KOPT-K1 (cell line): ENCODE results near the gene CORO2B.

Source experiments
- H3K27ac ChIP-seq: fragments of 200-600 bp; sonication (generic); 2 replicates; pipeline ENCODE4 v1.5.1; 2016; ENCODE audit warnings: antibody characterized with exemption, mild to moderate bottlenecking, low read depth, low read length; ENCODE audit not compliant: poor library complexity, severe bottlenecking
- H3K36me3 ChIP-seq: fragments of 200-600 bp; sonication (generic); 2 replicates; pipeline ENCODE4 v1.5.1; 2017; ENCODE audit warnings: antibody characterized with exemption, mild to moderate bottlenecking, low read length, moderate library complexity; ENCODE audit not compliant: insufficient read depth
- H3K9me3 ChIP-seq: fragments of 200-600 bp; sonication (generic); 2 replicates; pipeline ENCODE4 v1.5.1; 2017; ENCODE audit warnings: antibody characterized with exemption, low read length, mild to moderate bottlenecking; ENCODE audit not compliant: insufficient read depth, poor library complexity, severe bottlenecking

CORO2B gene

DNA sequence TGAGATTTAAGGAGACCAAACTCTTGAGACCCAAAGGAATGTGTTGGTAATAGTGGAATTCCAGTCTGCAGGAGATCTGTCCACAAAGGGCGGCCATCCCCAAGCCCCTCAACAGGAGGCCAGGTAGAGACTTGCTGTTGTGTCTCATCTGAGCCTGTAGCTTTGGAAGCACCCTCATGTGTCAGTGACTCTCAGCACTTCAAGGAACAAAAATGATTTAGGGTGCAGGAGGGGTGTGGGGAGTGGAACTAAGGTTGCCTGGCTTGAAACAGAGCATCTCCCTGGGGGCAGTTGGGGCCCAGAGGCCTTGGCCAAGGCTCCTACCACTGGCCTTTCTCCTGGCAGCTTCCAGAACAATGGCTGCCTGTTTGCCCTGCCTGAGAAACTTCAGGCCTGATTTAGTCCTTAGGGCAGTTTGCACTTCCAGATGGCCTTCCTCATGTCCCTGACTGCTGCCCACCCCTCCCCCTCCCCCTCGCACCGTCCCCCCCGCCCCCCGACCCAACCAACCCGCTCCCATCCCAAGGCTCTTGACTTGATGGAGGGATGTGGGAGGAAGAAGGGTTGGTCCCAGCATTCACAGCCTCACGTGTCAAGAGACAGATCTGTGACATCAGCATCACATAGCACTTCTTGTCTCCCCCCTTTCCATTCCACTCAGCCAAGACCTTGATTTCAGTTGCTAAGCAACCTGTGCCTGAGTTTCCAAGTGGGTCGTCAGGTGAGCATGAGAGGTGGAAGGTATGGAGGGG, 77.1 kb downstream of the CORO2B start:
- H3K27ac ChIP-seq, result no peak overlapping the region
- no peaks in the 10 kb centered on the region for H3K36me3 ChIP-seq
- no peaks in the 10 kb centered on the region for H3K9me3 ChIP-seq

DNA sequence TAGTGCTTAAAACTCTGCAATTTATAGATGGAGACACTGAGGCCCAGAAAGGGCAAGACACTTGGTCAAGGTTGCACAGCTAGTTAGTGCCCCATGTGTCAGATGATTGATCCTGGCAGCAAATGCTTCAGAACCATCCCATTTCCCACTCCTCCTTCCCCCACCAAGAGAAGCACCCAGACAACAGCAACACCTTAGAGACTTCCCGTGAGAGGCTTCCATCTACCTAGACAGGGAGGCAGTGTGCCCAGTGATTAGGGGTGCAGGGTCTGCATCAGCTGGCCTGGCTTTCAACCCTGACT, 77.6 kb downstream of the CORO2B start:
- Histone ChIP-seq H3K27ac (no peak overlapping the region), H3K9me3 (no peaks in the 10 kb centered on the region), H3K36me3 (no peaks in the 10 kb centered on the region)

DNA sequence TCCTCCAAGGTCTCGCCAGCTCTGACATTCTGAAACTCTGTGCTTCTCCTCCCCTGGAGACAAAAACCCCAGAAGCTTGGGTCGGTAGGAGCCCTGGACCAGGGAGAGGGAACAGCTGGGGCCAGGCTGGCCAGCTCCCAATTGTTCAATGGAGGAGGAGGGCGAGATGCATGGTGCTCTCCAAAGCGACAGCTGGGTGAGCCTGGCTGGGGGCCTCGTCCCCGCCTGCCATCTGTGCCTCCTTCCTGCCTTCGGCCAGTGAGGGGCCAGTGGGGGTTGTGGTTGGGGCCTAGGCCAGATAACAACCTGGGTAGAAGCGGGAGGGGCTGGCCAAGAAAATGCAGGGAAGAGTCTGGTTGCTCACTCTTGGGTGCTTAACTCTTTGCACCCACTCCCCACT, 79.4 kb downstream of the CORO2B start:
- no peak overlapping the region for H3K27ac ChIP-seq
- no peaks in the 10 kb centered on the region for H3K36me3 ChIP-seq
- no peaks in the 10 kb centered on the region for H3K9me3 ChIP-seq

DNA sequence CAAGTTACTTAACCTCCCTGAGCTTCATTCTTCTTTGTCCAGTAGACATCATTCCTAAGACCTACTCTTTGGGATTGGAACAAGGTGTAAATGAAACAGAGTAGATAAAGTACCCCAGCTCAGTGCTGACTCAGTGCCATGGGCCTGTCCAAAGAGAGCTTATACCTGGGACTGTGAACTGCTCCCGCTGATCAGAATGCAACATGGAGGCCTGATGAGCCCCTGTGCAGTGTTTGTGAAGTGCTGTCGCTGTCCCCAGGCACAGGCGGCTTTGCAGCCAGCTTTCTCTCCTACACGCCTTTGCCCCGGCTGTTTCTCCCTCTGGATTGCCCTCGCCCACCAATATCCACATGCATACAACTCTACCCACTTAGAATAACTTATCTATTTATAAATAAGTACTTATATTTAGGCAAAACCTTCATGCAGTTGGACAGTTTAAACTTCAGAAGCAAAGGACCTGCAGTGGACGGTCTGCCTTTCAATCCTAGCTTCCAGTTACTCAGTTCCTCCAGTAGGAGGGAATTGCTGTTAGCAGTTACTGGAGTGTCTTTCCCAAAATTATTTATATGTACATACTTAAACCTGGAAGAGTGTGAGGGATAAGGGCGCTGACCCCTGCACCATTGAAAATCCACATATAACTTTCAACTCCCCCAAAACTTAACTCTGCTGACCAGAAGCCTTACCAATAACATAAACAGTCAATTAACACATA, 80.0 kb downstream of the CORO2B start:
- H3K36me3 ChIP-seq, result no peaks in the 10 kb centered on the region
- no peak overlapping the region for H3K27ac ChIP-seq
- H3K9me3 ChIP-seq, result no peaks in the 10 kb centered on the region

DNA sequence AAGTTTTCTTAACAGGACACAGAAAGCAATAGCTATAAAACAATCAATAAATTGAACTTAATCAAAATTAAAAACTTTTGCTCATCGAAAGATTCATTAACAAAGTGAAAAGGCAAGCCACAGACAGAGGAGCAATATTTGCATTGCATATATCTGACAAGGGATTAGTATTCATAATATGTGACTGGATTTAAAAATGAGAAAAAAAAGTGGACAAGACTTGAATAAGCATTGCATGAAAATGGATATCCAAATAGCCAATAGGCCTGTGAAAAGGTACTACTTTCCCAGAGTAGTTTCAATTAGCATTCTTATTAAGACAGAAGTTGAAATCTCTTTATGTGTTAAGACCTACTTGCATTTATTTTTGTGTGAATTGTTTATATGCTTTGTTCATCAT, 84.7 kb downstream of the CORO2B start:
- H3K9me3 ChIP-seq, result no peaks in the 10 kb centered on the region
- no peaks in the 10 kb centered on the region for H3K36me3 ChIP-seq
- no peak overlapping the region for H3K27ac ChIP-seq

DNA sequence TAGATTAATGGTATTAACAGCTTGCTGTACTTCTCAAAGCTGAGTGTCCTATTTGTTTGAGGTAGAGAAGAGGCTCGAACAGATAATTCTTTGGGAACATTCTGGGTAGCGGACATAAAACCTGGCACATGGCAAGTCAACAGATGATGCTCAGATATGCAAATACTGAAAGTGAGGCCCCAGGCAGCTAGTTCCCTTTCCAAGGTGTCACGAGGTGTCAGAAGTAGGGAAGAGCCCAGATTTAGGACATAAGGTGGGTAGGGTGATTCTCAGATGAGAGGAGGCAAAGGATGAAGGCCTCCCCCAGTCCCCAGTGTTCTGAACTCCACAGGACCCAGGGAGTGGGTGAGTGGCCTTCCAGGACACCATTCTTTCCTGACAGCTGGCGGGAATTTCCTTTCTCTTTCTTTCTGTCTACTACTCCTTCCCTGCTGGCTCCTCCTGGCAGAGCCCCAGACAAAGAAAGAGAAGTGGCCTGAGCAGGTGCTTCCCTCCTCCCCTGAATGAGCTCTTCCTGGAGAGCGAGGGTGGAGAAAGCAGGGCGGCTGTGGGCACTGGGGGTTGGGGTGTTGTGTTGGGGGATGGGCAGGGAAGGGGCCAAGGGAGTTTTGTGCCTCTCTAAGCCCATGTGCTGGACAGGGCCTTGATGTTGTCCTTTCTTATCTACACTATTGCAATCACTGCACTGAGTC, 87.5 kb downstream of the CORO2B start:
- no peaks in the 10 kb centered on the region for H3K9me3 ChIP-seq
- H3K36me3 ChIP-seq, result no peaks in the 10 kb centered on the region
- H3K27ac ChIP-seq, result no peak overlapping the region

DNA sequence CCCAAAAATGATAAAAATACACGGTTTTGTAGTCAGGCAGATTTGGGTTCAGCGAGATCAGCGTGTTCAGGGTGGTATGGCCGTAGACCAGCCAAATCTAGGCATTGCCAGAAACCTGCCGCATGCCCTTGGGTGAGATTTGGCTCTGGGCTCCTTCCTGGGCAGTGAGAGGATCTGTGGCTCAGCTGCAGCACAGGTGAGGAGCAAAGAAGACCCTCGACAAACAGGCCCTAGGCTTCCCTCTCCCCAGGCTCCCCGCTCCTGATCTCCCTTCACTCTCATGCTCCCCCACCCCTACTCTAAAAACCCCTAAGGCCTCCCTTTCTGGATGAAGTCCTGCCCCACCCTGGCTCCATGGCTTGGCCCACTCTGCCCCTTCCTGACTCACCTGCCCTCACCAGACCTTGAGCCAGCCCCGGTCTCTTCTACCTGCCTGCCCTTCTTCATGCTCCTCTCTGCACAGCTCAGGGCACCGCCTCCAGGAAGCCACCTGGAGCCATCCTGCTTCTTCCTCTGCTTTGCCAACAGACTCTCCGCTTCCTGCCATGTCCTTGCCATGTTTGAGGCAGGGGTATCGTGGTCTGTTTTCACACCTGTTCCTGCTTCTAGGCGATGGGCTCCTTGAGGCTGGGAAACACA, 88.1 kb downstream of the CORO2B start:
- Histone ChIP-seq H3K36me3 (no peaks in the 10 kb centered on the region), H3K9me3 (no peaks in the 10 kb centered on the region), H3K27ac (no peak overlapping the region)

DNA sequence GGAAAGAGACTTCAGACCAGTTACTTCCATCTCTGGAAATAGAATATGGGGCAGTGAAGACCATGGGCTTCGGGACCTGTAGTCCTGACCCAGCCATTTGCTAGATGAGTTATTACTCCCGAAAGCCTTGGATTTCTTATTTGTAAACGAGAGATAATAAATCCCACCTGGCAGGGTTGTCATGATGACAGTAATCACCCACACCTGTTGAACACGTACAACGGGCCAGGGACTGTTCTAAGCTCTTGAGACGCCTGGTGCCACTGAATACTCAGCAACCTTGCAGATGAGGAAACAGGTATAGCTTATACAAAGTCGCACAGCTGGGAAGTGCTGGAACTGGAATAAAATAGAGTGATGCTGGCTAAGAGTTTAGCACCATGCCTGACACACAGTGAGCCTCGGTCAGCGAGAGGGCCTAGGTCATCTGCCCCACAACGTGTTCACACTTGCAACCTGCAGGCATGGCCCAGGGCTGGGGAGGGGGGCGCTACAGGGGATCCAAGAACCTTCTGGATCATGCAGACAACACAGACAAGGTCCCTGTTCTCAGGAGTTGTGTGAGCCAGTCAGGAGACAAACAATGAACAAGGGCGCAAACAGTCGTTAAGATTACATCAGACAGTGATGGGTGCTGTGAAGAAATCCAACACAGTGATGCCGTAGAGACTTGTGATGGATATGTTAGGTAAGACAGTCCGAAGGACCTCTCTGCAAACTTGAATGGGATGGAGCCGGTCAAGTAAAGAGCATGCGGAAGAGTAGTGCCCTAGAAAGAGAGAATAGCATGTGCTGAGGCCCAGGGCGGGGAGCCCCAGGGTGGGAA, 89.2 kb downstream of the CORO2B start:
- no peak overlapping the region for H3K27ac ChIP-seq
- no peaks in the 10 kb centered on the region for H3K9me3 ChIP-seq
- no peaks in the 10 kb centered on the region for H3K36me3 ChIP-seq

DNA sequence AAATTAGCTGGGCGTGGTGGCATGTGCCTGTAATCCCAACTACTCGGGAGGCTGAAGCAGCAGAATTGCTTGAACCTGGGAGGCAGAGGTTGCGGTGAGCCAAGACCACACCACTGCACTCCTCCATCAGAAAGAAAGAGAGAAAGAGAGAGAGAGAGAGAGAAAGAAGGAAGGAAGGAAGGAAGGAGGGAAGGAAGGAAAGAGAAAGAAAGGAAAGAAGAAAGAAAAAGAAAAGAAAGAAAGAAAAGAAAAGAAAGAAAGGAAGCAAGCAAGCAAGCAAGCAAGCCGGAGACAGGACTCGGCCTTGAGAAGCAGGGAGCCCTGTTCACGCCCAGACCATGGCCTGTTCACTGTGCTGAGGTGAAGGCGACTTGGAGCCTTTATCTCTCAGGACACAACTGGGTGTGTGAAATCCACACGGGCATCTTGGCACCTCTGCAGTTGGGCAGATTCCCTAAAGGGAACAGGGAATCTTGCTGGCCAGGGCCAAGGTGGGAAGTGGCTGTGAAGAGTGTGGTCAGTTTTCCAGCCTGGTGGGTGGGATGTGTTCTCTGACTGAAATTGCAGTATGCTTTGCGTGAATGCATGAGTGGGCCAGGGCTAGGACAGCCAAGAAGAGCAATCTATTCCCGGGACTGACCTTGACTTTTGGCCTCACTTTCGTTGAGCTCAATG, 90.3 kb downstream of the CORO2B start:
- Histone ChIP-seq H3K9me3 (no peaks in the 10 kb centered on the region), H3K36me3 (no peaks in the 10 kb centered on the region), H3K27ac (no peak overlapping the region)

DNA sequence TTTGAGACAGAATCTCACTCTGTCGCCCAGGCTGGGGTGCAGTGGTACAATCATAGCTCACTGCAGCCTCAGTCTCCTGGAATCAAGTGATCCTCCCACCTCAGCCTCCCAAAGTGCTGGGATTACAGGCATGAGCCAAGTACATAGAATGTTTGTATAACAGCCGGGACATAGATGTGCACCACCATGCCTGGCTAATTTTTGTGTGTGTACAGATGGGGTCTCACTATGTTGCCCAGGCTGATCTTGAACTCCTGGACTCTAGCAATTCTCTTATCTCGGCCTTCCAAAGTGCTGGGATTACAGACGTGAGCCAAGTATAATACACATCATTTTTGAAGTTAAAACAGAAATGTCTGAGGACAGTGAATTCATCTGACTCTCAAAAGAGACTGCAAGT, 93.5 kb downstream of the CORO2B start:
- Histone ChIP-seq H3K36me3 (no peaks in the 10 kb centered on the region), H3K27ac (no peak overlapping the region), H3K9me3 (no peaks in the 10 kb centered on the region)

DNA sequence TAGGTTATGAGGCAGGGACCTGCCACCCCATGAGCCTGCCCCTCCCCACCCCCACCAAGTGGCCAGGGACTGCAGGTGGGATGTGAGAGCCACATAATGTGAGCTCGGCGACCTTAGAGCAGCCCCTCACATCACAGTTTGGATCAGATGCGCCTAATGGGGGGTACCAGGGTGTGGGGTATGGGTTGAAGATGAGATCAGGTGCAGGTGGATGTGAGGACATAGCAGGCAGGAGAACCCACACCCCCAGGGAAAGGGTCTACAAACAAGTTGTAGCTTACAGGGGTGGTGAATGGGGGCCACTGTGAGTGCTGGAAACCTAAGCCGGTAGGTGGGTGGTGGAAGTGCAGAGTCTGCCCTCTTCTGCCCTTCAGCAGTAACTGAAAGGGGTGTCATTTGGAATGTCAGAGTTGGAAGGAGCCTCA, 94.0 kb downstream of the CORO2B start:
- Histone ChIP-seq H3K9me3 (no peaks in the 10 kb centered on the region), H3K27ac (no peak overlapping the region), H3K36me3 (no peaks in the 10 kb centered on the region)

DNA sequence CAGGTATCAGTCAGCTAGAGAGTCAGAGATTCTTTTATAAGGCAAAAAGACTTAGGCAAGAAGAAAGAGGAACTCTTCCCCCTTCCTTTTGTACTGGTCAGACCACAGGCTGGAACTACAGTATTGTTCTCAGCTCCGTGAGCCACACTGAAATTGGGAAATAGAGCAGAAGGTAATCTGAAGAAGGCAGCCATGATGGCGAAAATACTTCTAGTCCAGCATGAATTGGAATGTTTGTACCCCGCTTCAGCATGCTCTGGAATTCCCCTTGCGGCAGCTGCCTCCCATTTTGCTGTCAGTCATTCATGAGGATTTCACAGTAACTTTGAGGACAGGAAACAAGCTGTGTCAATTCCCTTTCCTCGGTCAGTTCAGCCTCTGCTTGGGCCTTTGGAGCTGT, 96.2 kb downstream of the CORO2B start:
- Histone ChIP-seq H3K9me3 (no peaks in the 10 kb centered on the region), H3K36me3 (no peaks in the 10 kb centered on the region), H3K27ac (no peak overlapping the region)

DNA sequence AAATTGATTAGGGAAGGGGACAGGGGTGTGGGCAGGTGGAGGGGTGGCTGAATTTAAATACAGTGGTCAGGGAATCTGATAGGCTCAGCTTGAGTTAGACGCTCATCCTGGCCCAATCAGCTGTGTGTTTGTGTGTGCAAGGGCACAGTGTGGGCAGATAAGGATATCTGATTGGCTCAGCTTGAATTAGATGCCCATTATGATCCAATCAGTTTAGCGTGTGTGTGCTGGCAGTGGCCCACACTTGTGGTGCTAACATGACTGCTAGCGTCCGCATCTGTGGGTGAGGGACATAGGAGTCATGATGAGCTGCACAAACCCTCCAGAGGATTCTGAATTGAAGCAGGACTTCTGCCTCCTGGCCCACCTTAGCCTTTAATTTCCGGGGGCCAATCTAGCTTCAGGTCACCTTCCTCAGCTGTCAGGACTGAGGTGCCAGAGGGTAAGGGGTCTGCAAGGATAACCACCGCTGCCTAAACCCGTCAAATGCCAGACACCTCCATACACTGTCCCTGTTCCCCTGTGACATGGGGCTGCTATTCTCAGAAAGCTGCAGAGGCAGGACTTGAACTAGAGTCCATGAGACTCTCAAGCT, 97.3 kb downstream of the CORO2B start:
- H3K27ac ChIP-seq, result no peak overlapping the region
- H3K9me3 ChIP-seq, result no peaks in the 10 kb centered on the region
- no peaks in the 10 kb centered on the region for H3K36me3 ChIP-seq

DNA sequence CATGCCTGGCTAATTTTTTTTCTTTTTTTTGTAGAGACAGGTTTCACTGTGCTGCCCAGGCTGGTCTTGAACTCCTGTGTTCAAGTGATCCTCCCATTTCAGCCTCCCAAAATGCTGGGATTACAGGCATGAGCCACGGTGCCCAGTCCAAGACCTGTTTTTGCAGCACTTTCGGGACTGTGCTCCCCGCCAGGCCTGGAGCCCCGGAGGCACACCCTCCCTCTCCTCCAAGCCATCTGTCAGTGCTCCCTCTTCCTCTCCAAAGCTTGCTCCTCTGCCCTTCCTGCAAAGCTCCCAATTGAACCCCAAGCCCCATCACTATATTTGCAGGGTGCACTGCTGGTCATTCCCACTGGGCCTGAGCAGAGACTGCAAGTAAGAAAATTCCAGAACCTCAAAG, 98.1 kb downstream of the CORO2B start:
- Histone ChIP-seq H3K27ac (no peak overlapping the region), H3K36me3 (no peaks in the 10 kb centered on the region), H3K9me3 (no peaks in the 10 kb centered on the region)
